ENCODE measurements around the gene TAS2R10. TPM values are rescaled to one million over a fixed set of nuclear protein-coding genes. Genes with fewer than 3 reads are reported as not detected.

Gene TAS2R10
- total RNA-seq, 6 donors from 2014 or later: 0.29 to 4.4 (median 0.46) TPM; not detected in 3

- no peak overlapping the region for H3K4me3 ChIP-seq
- no peaks in the 10 kb centered on the region for H3K4me1 ChIP-seq
- no peaks in the 10 kb centered on the region for H3K27me3 ChIP-seq
- WGBS, 2 donors: 86 to 88% methylated on average over 5 of the region's 5 CpGs
- ATAC-seq (ENCODE audit: low FRiP score in 2 of 2) (no peak), DNase-seq (no peak)
- no peak overlapping the region for H3K27ac ChIP-seq
- H3K9me3 ChIP-seq: no peaks in the 10 kb centered on the region
- no peaks in the 10 kb centered on the region for H3K36me3 ChIP-seq
- TF ChIP-seq POLR2A (IDR thresholded peaks at IDR 0.05) (no peak), EP300 (IDR thresholded peaks at IDR 0.05) (no peak), CTCF (IDR thresholded peaks at IDR 0.05) (no peak)
Observed at GRCh38 chr12:10783252-10783651, 42.9 kb downstream of the TAS2R10 start.

GRCh38 chr12:10779103-10779502 is 47.1 kb downstream of the TAS2R10 start:
- WGBS, 2 donors: 84 to 85% methylated on average over 2 of the region's 2 CpGs
- Histone ChIP-seq H3K27me3 (no peaks in the 10 kb centered on the region), H3K27ac (no peak overlapping the region), H3K36me3 (no peaks in the 10 kb centered on the region), H3K4me1 (no peaks in the 10 kb centered on the region), H3K9me3 (no peaks in the 10 kb centered on the region), H3K4me3 (no peak overlapping the region)
- no peak for TF ChIP-seq CTCF (IDR thresholded peaks at IDR 0.05)
- no peak for DNase-seq
- no peak for ATAC-seq (ENCODE audit: low FRiP score in 2 of 2)

Small RNAs within 50 kb of the gene (small RNA-seq; reads per million reads assigned to genes)
- 0 reads per million in 4 donors for gene PRR4

Other genes starting within 250 kb of the TAS2R10 start
- 10 to 100 TPM in 5 of 6 donors, 1 to 10 TPM in 1; 7.8 to 21.0 (median 13.7) TPM for gene MAGOHB, start 212.7 kb downstream of the TAS2R10 start, total RNA-seq
- 10 to 100 TPM in 1 of 6 donors, 1 to 10 TPM in 4, under 1 TPM in 1; 0.30 to 21.9 (median 1.1) TPM for gene STYK1, start 152.3 kb downstream of the TAS2R10 start, total RNA-seq
- gene YBX3, start 103.0 kb downstream of the TAS2R10 start, total RNA-seq: 100 to 1,000 TPM; 216 to 360 (median 287) TPM
- under 1 TPM in 1 of 6 donors, not detected in 5; 0.98 TPM for gene TAS2R7, start 23.7 kb downstream of the TAS2R10 start, total RNA-seq
- gene TAS2R8, start 19.1 kb downstream of the TAS2R10 start, total RNA-seq: not detected
- not detected for gene TAS2R9, start 16.2 kb downstream of the TAS2R10 start, total RNA-seq
- 10 to 100 TPM in 2 of 6 donors, 1 to 10 TPM in 3, under 1 TPM in 1; 0.71 to 34.6 (median 2.5) TPM for gene PRR4, start 23.1 kb upstream of the TAS2R10 start, total RNA-seq
- 10 to 100 TPM in 5 of 6 donors, 1 to 10 TPM in 1; 6.5 to 43.9 (median 34.4) TPM for gene PRH1, start 57.9 kb upstream of the TAS2R10 start, total RNA-seq
- gene TAS2R13, start 83.2 kb upstream of the TAS2R10 start, total RNA-seq: 1 to 10 TPM in 4 of 6 donors, under 1 TPM in 2; 0.61 to 6.8 (median 2.5) TPM
- gene PRH2, start 102.9 kb upstream of the TAS2R10 start, total RNA-seq: under 1 TPM in 1 of 6 donors, not detected in 5; 0.63 TPM
- gene TAS2R14, start 112.9 kb upstream of the TAS2R10 start, total RNA-seq: 10 to 100 TPM in 1 of 6 donors, 1 to 10 TPM in 4, under 1 TPM in 1; 0.94 to 12.7 (median 2.8) TPM
- 1 to 10 TPM in 4 of 6 donors, under 1 TPM in 1, not detected in 1; 0.67 to 6.2 (median 1.8) TPM for gene TAS2R50, start 160.6 kb upstream of the TAS2R10 start, total RNA-seq
- gene TAS2R20, start 171.9 kb upstream of the TAS2R10 start, total RNA-seq: 1 to 10 TPM in 5 of 6 donors, under 1 TPM in 1; 0.84 to 6.3 (median 2.4) TPM
- 10 to 100 TPM in 2 of 6 donors, 1 to 10 TPM in 4; 1.2 to 17.8 (median 4.0) TPM for gene TAS2R19, start 196.3 kb upstream of the TAS2R10 start, total RNA-seq
- gene TAS2R31, start 205.0 kb upstream of the TAS2R10 start, total RNA-seq: 1 to 10 TPM in 5 of 6 donors, under 1 TPM in 1; 0.81 to 9.5 (median 3.5) TPM
- gene TAS2R46, start 235.9 kb upstream of the TAS2R10 start, total RNA-seq: 1 to 10 TPM in 4 of 6 donors, under 1 TPM in 1, not detected in 1; 0.47 to 7.1 (median 2.2) TPM

Measured in upper lobe of left lung (tissue), 6 donors.